T-helper 17 cell (primary cell): ENCODE data around the gene HEMK1. TPM values are rescaled to one million over a fixed set of nuclear protein-coding genes. Genes with fewer than 3 reads are reported as not detected.
A peak's percentile ranks its signal among the peaks of the same experiment; 100 is the strongest.

Experiments
- ATAC-seq: fragments of 150-1000 bp; cut with Tn5 transposase; 2 replicates; pipeline ENCODE4 v1.10.0; 2021; ENCODE audit warnings: mild to moderate bottlenecking, moderate library complexity
- DNase-seq, 3 donors: peaks; one replicate each; pipeline versions ENCODE4 v3.0.0 to v3.0.0-alpha.2; 2020 to 2021
- H3K9me3 ChIP-seq: one replicate; pipeline ENCODE4 v1.7.0; 2013; ENCODE audit warnings: low read length, mild to moderate bottlenecking; ENCODE audit not compliant: control insufficient read depth, poor library complexity, severe bottlenecking
- H3K27ac Mint-ChIP-seq: one replicate; pipeline ENCODE4 v1.8.0; 2022; ENCODE audit warnings: mild to moderate bottlenecking, moderate library complexity, mixed read lengths
- H3K27me3 Mint-ChIP-seq: one replicate; pipeline ENCODE4 v1.8.0; 2022; ENCODE audit warnings: mixed read lengths
- H3K36me3 Mint-ChIP-seq: one replicate; pipeline ENCODE4 v1.8.0; 2022; ENCODE audit warnings: low read depth, mixed read lengths
- H3K4me1 Mint-ChIP-seq: one replicate; pipeline ENCODE4 v1.8.0; 2022; ENCODE audit warnings: mild to moderate bottlenecking, mixed read lengths
- H3K4me3 Mint-ChIP-seq: one replicate; pipeline ENCODE4 v1.8.0; 2022; ENCODE audit warnings: mild to moderate bottlenecking, moderate library complexity, mixed read lengths
- total RNA-seq, 4 donors: library from RNA in 2 of 4; stranded (reverse) in 2 of 4; gene quantifications; one replicate each; pipeline ENCODE4 v1.2.3 and lab custom pipeline; 2022 to 2026

The HEMK1 gene
- total RNA-seq, 2 donors from 2014 or later = 22.7 to 25.1 TPM

GRCh38 chr3:50533807-50534461 lies 35.4 kb upstream of the HEMK1 start:
- DNase-seq = no peak
- peaks cover 62% of the 10 kb centered on the region for H3K27me3 Mint-ChIP-seq
- H3K9me3 ChIP-seq = no peaks in the 10 kb centered on the region
- peaks cover 4% of the 10 kb centered on the region for H3K36me3 Mint-ChIP-seq
- H3K4me1 Mint-ChIP-seq = peaks cover 8% of the 10 kb centered on the region
- H3K27ac Mint-ChIP-seq = no peak overlapping the region
- peak overlapping the region; percentile 47 for H3K4me3 Mint-ChIP-seq
- no peak for ATAC-seq

GRCh38 chr3:50534681-50535330 lies 34.5 kb upstream of the HEMK1 start:
- no peak overlapping the region for H3K4me3 Mint-ChIP-seq
- peaks cover 3% of the 10 kb centered on the region for H3K36me3 Mint-ChIP-seq
- peaks cover 56% of the 10 kb centered on the region for H3K27me3 Mint-ChIP-seq
- peaks cover 8% of the 10 kb centered on the region for H3K4me1 Mint-ChIP-seq
- DNase-seq = no peak
- no peak overlapping the region for H3K27ac Mint-ChIP-seq
- ATAC-seq = no peak
- no peaks in the 10 kb centered on the region for H3K9me3 ChIP-seq

DNA sequence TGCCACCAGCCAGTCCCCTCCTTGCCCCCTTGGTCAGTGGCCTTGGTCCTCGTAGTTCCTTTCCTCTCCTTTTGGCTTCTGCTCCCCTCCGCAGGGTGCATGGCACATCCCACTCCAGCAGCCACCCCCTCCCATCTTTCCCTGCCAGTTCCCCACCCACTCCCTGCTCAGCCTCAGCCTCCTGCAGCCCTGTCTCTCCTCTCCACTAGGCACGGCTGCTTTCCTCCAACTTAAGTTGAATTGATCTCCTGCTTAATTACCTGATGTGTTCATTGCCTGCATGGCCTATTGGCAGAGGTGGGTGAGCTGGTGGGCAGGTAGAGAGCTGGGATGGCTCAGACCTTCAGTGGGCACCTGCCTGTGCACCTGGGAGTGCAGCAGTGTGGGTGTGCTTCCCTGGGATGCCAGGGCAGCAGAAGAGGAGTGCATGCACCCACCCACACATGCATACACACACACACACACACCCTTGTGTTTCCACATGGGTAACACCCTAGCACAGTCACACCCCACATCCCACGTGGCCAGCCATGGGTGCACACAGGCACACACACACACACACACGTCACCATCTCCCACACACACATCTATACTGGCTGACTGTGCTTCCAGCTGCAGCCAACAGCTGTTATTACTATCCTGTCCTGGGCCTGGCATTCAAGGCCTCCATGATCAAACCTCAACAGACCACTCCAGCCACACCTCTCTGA lies 32.7 kb upstream of the HEMK1 start:
- H3K4me1 Mint-ChIP-seq = peaks cover 12% of the 10 kb centered on the region
- peaks cover 60% of the 10 kb centered on the region for H3K27me3 Mint-ChIP-seq
- peak overlapping the region; percentile 79 for H3K27ac Mint-ChIP-seq
- H3K36me3 Mint-ChIP-seq = peaks cover 3% of the 10 kb centered on the region
- DNase-seq = no peak
- no peaks in the 10 kb centered on the region for H3K9me3 ChIP-seq
- no peak overlapping the region for H3K4me3 Mint-ChIP-seq
- ATAC-seq = no peak

- peaks cover 10% of the 10 kb centered on the region for H3K4me1 Mint-ChIP-seq
- H3K4me3 Mint-ChIP-seq = no peak overlapping the region
- peaks cover 3% of the 10 kb centered on the region for H3K36me3 Mint-ChIP-seq
- ATAC-seq (no peak), DNase-seq (no peak)
- peaks cover 51% of the 10 kb centered on the region for H3K27me3 Mint-ChIP-seq
- no peak overlapping the region for H3K27ac Mint-ChIP-seq
- H3K9me3 ChIP-seq = no peaks in the 10 kb centered on the region
Observed at GRCh38 chr3:50537421-50538129, 31.7 kb upstream of the HEMK1 start.

- H3K36me3 Mint-ChIP-seq = peaks cover 3% of the 10 kb centered on the region
- H3K9me3 ChIP-seq = no peaks in the 10 kb centered on the region
- no peak overlapping the region for H3K4me3 Mint-ChIP-seq
- H3K4me1 Mint-ChIP-seq = peaks cover 6% of the 10 kb centered on the region
- H3K27ac Mint-ChIP-seq = no peak overlapping the region
- no peak for DNase-seq
- no peak for ATAC-seq
- H3K27me3 Mint-ChIP-seq = peaks cover 42% of the 10 kb centered on the region
Observed at GRCh38 chr3:50539356-50540286, 29.7 kb upstream of the HEMK1 start.

- no peak overlapping the region for H3K27ac Mint-ChIP-seq
- peak; percentile 48 to 49 (median 49) for DNase-seq
- peaks cover 25% of the 10 kb centered on the region for H3K27me3 Mint-ChIP-seq
- H3K9me3 ChIP-seq = no peaks in the 10 kb centered on the region
- H3K4me3 Mint-ChIP-seq = no peak overlapping the region
- H3K4me1 Mint-ChIP-seq = peaks cover 6% of the 10 kb centered on the region
- H3K36me3 Mint-ChIP-seq = no peaks in the 10 kb centered on the region
- ATAC-seq = peak; percentile 68
Observed at GRCh38 chr3:50542177-50543034, 26.9 kb upstream of the HEMK1 start.

- H3K27me3 Mint-ChIP-seq = peaks cover 6% of the 10 kb centered on the region
- H3K9me3 ChIP-seq = no peaks in the 10 kb centered on the region
- peaks cover 4% of the 10 kb centered on the region for H3K4me1 Mint-ChIP-seq
- DNase-seq = no peak
- ATAC-seq = no peak
- no peak overlapping the region for H3K4me3 Mint-ChIP-seq
- H3K36me3 Mint-ChIP-seq = no peaks in the 10 kb centered on the region
- H3K27ac Mint-ChIP-seq = no peak overlapping the region
Observed at GRCh38 chr3:50545781-50546180, 23.5 kb upstream of the HEMK1 start.

DNA sequence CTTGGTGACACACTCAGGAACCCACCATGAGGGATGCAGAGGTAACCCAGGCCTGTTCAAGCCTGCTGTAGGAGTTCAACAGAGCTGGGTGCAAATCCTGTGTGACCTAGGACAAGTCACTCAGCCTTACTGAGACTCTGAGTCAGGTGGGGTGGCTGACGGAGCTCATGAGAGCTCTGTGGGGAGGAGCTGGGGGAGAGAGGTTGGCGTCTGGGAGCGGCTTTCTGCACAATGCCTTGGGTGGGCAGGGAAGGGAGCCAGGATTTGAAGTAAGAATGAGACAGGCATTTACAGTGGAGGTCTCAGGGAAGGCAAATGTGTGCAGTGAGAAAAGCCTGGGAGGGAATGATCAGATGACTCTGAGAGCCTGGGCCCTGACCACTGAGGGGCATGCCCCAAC lies 20.1 kb upstream of the HEMK1 start:
- H3K27ac Mint-ChIP-seq = no peak overlapping the region
- DNase-seq (no peak), ATAC-seq (no peak)
- no peaks in the 10 kb centered on the region for H3K4me1 Mint-ChIP-seq
- H3K27me3 Mint-ChIP-seq = no peaks in the 10 kb centered on the region
- no peak overlapping the region for H3K4me3 Mint-ChIP-seq
- no peaks in the 10 kb centered on the region for H3K36me3 Mint-ChIP-seq
- H3K9me3 ChIP-seq = no peaks in the 10 kb centered on the region

- no peaks in the 10 kb centered on the region for H3K36me3 Mint-ChIP-seq
- no peak overlapping the region for H3K27ac Mint-ChIP-seq
- ATAC-seq = peak; percentile 76
- no peak overlapping the region for H3K4me3 Mint-ChIP-seq
- DNase-seq = peak; percentile 30 to 55 (median 35)
- H3K9me3 ChIP-seq = no peaks in the 10 kb centered on the region
- H3K4me1 Mint-ChIP-seq = no peaks in the 10 kb centered on the region
- no peaks in the 10 kb centered on the region for H3K27me3 Mint-ChIP-seq
Observed at GRCh38 chr3:50550079-50550736, 19.1 kb upstream of the HEMK1 start.

DNA sequence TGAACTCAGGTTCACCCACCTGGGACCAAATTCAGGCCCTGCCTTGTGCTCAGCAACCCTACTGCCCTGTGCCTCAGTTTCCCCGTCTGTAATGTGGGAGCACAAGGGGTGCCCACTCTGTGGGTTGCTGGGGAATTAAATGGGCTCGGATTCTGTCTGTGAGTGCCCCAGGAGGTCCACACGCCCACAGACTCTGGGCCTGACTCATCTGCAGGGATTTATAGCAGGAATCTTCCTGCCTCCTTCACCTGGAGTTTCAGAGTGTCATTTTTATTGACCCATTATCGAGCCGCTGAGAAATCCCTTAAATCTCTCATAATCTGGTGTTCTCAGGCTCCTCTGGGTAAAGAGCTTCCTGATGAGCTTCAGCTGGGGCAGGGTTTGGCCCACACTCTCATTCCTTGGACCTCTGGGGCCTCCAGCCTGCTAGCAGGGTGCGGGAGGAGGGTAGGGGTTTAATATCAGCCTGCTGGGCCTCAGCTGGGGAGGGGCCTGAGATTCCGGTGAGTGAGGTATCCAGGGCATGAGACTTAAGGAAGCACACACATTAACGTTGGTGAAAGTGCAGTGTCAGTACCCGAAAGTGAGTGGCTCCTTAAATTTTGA lies 18.2 kb upstream of the HEMK1 start:
- H3K4me1 Mint-ChIP-seq = no peaks in the 10 kb centered on the region
- no peaks in the 10 kb centered on the region for H3K36me3 Mint-ChIP-seq
- H3K27me3 Mint-ChIP-seq = no peaks in the 10 kb centered on the region
- no peak for DNase-seq
- H3K27ac Mint-ChIP-seq = no peak overlapping the region
- ATAC-seq = no peak
- no peaks in the 10 kb centered on the region for H3K9me3 ChIP-seq
- H3K4me3 Mint-ChIP-seq = no peak overlapping the region

DNA sequence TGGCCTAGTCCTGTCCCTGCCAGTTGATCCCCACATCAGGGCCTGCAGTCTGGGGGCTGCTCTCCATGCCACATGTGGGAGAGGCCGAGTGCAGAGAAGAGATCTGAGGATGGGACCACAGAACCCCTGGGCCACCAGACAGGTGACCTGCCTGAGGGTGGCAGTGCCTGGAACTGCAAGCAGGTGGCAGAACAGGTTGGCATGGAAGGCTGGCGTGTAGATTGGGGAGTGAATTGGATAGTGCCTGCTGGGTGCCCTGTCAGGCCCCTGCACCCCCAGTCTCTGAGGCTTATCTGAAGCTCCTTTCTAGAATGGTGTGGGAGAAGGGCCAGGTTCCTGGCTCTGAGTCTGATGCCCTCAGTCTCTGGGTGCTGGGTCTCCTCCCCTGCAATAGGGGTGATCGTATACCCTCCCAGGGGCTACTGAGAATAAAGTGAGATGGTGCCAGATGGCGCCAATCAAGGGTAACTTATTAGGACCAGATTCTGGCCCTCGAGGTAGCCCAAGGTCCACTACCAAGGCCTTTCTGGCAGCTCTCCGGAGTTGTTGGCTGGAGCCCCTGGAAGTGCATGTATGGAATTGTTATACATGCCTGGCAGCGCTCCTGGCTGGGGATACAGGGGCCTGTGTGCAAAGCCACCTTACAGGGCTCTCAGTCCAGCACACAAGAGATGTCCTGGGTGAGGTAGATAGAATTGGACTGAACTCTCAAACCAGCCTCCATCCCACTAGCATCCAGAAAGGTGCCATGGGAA lies 17.5 kb upstream of the HEMK1 start:
- H3K27ac Mint-ChIP-seq = no peak overlapping the region
- DNase-seq = no peak
- no peak overlapping the region for H3K4me3 Mint-ChIP-seq
- no peaks in the 10 kb centered on the region for H3K4me1 Mint-ChIP-seq
- H3K9me3 ChIP-seq = no peaks in the 10 kb centered on the region
- no peaks in the 10 kb centered on the region for H3K27me3 Mint-ChIP-seq
- ATAC-seq = peak; percentile 32
- H3K36me3 Mint-ChIP-seq = no peaks in the 10 kb centered on the region
